Stimulated activated CD8-positive, alpha-beta memory T cell treated with anti-CD3 and anti-CD28 coated beads, Interleukin-4, amount 100 ng/mL, for 1 hour (primary cell): ENCODE data around the gene MBNL2.
A peak's percentile ranks its signal among the peaks of the same experiment; 100 is the strongest.
"Not testable (repeated sequence)": the region's sequence is repeated elsewhere in the genome, so short reads cannot be mapped to it uniquely, and the experiment has no call there.

Source experiments
- DNase-seq, 2 donors: peaks; one replicate each; pipeline ENCODE4 v3.0.0-alpha.2; 2020; ENCODE audit warnings: low read depth in 2 of 2, low spot score in 1 of 2

Gene MBNL2

GRCh38 chr13:97221989-97222700, at the start of gene MBNL2:
TSS of gene MBNL2 (plus strand) at chr13:97222333. CDS start at chr13:97276236, 53,903 bp downstream.
- DNase-seq, result peak; percentile 50 to 76

DNA sequence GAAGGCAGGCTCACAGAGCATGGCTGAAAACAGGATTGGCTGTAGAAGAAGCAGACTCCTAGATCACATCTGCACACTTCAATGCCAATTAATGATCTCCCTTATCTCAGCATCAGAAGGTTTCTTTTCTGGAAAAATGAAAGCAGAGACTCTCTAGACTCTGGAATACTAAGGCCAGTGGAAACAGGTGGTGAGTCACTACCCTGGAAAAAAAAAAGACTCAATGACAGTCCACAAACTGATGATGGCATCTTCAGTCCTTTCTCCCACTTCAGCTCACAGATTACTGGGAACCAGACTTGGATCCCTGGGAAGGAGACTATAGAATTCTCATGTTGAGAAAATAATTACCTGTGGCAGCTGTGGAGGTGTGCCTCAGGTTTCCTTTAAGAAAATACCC, 47.5 kb upstream of the MBNL2 start:
- DNase-seq, result no peak

DNA sequence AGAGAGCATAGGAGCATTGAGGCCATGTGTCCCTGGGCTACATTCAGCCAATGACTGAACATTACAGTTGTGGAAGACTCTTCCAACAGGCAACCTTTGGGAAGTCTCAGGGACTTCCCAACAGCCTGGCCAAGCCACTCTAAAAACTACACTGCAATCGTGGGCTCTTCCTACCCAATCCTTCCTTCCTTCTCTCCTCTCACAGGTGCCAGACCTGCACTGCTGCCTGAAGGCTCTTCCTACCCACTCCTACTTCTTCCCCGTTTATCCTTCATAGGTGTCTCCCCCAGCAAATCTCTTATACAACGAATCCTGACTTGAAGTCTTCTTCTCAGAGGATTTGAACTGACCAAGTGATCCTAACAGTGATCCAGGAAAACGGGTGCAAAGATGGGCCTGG, 47.1 kb upstream of the MBNL2 start:
- DNase-seq, result no peak

GRCh38 chr13:97179501-97179900, 42.6 kb upstream of the MBNL2 start:
- DNase-seq, result no peak

DNA sequence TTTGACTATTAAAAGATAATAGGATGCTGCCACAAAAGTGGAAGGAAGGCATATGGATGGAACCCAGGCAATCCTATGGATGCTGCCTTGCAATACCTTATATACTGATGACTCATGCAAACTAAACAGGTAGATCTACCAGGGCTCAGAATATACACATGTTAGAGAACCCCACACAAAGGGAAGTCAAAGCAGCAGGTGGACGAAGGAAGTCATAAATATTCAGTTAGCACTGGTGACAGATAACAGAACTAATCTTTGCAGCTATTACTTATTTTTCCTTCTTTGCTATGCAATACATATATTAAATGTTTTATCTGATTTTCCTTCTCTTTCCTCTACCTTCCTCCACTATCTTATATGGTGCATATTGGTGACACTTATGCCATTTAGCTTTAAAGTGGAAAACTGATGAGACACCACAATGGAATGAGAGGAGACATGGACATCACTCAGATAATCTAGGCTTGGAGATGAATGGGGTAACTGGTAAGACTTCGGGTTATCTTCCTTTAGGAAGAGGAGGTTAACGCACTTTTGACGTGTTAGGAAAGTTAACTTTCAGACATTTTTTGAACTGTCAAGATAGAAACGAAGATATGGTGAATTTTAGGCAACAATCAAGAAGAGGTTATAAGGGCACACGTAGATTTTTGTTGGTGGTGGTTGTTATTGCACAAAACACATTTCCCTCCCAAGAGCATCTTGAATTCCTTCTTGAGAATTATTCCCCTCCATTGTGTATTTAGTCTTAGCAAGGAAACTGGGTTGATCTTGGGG, 39.8 kb upstream of the MBNL2 start:
- DNase-seq, result no peak

GRCh38 chr13:97185291-97185690, 36.8 kb upstream of the MBNL2 start:
- DNase-seq, result no peak

- DNase-seq, result no peak
Measured at GRCh38 chr13:97185751-97186150, 36.4 kb upstream of the MBNL2 start.

GRCh38 chr13:97188207-97188606, 33.9 kb upstream of the MBNL2 start:
- DNase-seq, result no peak

DNA sequence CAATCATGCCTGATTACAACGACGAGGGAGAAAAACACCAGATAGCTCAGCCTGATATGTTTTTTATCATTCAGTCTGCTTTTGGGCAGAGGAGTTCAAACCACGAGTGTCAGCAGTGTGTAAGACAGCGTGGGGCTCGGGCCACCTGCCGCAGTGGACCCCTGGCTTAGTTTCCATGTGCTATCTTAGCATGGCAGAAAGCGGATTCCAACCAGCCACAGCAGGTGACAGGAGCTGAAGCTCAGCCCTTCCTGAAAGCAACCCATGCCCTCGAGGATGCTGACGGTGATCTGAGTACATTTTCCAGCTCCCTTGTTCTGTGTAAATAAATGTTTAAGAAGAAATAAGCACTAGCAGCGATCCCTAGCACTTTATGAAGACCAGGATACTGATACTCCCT, 32.2 kb upstream of the MBNL2 start:
- DNase-seq, result no peak

DNA sequence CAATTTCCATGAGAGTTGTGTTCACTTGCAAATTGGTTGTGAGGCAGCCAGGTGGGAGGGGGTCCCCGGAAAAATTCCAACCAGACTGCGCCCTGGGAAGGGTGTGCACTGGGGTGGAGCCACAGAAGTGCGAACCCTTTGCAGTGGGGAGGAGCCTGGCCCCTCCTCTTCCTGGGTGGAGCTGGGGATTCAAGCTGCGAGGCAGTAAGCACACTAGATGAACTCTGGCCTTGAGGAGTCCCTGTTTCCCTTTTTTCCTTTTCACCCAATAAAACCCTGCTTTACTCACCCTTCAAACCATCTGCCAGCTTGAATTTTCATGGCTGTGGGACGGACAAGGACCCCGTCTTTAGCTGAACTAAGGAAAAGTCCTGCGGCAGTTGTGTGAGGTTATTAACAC, 31.0 kb upstream of the MBNL2 start:
- no peak for DNase-seq

- no peak for DNase-seq
Measured at GRCh38 chr13:97191615-97192014, 30.5 kb upstream of the MBNL2 start.

DNA sequence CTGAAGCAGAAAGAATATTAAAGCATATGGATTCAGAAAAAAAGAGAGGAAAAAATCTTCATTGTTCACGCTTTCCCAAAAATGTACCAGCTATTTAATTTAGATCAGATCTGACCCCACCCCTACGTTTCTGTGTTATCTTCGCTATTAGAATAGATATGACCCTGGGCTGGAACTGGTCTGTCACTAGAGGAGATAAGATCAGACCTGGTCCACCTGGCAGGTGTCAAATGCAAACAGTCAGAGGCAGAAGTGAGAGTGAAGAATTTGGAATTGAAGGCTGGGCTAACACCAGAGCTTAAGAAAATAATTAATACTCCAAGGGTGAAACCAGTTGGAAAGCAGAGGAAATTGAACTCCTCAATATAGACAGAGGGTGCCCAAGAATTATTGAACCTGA, 30.0 kb upstream of the MBNL2 start:
- no peak for DNase-seq

DNA sequence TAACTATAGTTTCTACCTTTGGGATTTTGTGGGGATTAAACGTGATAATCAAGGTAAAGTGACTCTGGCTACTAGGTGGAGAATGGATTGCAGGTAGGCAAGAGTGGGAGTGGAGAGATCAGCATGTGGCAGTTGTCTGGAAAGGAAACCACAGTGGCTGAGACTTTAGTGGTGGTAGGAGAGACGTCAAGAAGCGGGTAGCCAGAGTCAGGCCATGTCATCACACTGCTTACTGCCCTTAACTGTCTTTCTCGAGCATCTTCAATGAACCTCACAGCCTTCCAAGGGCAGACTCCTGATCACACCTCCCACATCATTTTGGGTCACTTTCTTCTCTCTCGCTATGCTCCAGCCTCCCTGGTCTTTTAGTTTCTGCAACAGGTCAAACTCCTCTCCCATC, 28.6 kb upstream of the MBNL2 start:
- DNase-seq, result no peak

DNA sequence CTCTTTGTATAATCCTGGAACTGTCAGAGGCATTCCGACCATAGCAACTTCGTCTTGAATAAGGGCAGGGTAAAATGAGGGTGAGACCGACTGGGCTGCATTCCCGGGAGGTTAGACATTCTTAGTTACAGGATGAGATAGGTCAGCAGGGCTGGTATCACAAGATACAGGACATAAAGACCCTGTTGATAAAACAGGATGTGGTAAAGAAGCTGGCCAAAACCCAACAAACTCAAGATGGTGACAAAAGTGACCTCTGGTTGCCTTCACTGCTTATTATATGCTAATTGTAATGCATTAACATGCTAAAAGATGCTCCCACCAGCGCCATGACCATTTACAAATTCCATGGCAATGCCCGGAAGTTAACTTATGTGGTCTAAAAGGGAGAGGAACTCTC, 27.7 kb upstream of the MBNL2 start:
- no peak for DNase-seq

- DNase-seq, result no peak
Measured at GRCh38 chr13:97196340-97196739, 25.8 kb upstream of the MBNL2 start.

DNA sequence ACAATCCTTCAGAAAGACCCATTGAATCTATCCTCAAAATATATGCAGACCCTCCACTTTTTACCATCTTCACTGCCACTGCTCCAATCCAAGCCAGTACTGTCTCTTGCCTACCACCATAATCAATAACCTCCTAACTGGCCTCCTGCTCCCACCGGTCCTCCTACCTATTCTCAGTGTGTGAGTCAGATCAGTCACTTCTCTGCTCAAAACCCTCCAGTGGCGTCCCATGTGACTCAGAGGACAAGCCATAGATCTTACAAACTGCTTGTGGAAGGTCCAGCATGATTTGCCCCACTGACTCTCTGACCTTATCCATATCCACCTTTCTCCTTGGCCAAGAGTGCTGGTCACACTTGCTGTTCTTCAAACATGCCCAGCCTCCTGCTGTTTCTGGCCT, 23.4 kb upstream of the MBNL2 start:
- no peak for DNase-seq

GRCh38 chr13:97199451-97199850, 22.7 kb upstream of the MBNL2 start:
- DNase-seq, result no peak

DNA sequence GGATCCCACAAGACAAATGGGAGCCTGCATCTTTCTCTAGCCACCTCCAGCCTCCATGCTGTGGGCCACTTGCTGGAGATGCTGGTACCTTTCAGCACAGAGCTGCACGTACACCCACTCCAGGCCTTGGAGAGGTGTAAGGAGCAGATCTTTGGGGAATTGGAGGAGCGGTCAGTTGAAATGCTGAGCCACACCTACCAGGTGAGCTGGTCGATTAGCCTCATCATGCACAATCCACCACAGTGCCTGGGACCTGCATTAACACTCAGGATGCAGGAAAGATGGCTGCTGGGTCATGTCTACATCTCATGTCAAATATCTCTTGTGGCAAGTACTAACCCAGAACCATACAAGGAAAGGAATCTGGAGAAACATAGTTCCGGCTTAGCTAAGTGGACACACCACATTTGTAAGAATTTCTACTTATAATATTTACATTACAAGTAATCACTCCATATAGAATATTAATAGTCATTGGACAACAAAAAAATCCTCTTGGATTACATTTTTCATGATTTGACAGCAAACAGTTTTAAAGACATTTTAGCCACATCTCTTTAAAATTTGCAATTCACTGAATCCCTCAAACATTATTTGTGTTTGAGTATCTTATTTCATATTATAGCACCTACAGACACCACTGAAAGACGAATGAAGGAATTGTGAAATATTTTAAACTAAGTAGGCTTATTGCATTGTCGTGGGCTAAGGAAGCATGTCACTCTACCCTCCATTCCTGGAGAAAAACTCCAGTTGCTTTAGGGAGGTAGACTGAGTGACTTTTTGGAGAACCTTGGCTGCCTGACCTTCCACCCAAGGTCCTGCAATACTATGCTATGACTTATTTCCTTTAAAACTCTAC, 21.8 kb upstream of the MBNL2 start:
- no peak for DNase-seq

DNA sequence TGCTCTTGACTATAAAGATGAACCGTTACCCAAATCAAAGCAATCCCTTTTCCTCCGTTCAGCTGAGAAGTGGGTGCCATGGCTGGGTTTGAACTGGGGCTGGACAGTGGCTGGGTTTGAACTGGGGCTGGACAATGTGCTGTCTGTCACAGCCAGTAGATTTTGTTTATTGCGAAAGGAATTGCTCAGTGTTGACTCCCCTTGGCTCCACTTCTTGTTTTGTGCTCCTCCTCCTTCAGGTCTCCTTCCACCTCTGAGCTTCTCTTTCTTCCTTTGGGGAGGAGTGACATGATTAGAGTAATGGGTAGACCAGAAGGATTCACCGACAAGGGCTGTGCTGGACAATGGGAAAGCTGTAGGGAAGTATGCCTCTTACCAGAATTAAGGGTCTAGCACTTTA, 19.4 kb upstream of the MBNL2 start:
- no peak for DNase-seq

- no peak for DNase-seq
Measured at GRCh38 chr13:97205465-97205864, 16.7 kb upstream of the MBNL2 start.

GRCh38 chr13:97205982-97206381, 16.2 kb upstream of the MBNL2 start:
- no peak for DNase-seq

- not testable (repeated sequence) for DNase-seq
Measured at GRCh38 chr13:97207252-97207651, 14.9 kb upstream of the MBNL2 start.
